ENCODE results near the gene NOXA1. TPM values are rescaled to one million over a fixed set of nuclear protein-coding genes. Genes with fewer than 3 reads are reported as not detected.

NOXA1 gene
- total RNA-seq, 4 donors from 2014 or later = 1.1 to 4.2 (median 3.0) TPM

DNA sequence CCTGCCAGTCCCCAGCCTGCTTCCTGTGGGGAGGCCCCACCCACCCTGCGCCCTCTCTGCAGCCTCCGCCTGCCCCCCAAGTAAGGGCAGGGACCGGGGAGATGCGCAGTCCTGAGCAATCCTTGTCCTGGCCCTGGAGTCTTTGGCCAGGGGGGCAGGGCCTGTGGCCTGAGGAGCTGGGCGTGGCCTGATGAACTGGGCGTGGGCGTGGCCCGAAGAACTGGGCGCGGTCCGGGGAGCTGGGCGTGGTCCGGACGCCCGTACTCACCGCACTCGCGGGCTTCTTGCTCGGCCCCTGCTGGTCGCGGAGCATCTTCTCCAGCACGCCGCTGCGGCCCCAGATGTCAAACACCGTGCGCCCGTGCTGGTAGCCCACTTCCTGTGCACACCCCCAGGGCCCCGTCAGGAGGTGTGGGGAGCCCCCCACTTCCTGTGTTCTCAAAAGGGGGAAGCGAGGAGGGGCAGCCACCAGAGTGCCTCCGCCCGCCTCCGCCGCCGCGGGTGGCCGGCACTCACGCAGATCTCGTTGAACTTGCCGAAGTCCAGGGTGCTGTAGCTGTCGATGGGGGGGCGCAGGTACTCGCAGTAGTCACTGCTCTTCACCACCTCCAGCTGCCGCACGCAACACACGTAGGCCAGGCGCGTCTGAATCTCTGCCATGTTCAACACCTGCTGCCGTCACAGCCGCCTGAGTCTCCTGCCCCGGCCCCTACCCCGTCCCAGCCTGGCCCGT lies 38.6 kb downstream of the NOXA1 start:
- H3K27me3 ChIP-seq = no peaks in the 10 kb centered on the region
- no peak overlapping the region for H3K4me3 ChIP-seq
- H3K9me3 ChIP-seq = no peaks in the 10 kb centered on the region
- TF ChIP-seq, protein P1, sequence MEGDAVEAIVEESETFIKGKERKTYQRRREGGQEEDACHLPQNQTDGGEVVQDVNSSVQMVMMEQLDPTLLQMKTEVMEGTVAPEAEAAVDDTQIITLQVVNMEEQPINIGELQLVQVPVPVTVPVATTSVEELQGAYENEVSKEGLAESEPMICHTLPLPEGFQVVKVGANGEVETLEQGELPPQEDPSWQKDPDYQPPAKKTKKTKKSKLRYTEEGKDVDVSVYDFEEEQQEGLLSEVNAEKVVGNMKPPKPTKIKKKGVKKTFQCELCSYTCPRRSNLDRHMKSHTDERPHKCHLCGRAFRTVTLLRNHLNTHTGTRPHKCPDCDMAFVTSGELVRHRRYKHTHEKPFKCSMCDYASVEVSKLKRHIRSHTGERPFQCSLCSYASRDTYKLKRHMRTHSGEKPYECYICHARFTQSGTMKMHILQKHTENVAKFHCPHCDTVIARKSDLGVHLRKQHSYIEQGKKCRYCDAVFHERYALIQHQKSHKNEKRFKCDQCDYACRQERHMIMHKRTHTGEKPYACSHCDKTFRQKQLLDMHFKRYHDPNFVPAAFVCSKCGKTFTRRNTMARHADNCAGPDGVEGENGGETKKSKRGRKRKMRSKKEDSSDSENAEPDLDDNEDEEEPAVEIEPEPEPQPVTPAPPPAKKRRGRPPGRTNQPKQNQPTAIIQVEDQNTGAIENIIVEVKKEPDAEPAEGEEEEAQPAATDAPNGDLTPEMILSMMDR (IDR thresholded peaks at IDR 0.05) = peak in 1 of 4 experiments; percentile 10
- TF ChIP-seq POLR2A (IDR thresholded peaks at IDR 0.05) = no peak
- H3K4me1 ChIP-seq = peaks cover 0 to 46% (median 21%) of the 10 kb centered on the region in 3 donors
- ATAC-seq = peak; percentile 8
- H3K27ac ChIP-seq = no peak overlapping the region
- no CpG with 5 or more reads among the region's 52 CpGs for WGBS, 2 donors (ENCODE audit: low coverage in 1 of 2)
- peaks cover 0 to 25% of the 10 kb centered on the region in 2 donors for H3K36me3 ChIP-seq

DNA sequence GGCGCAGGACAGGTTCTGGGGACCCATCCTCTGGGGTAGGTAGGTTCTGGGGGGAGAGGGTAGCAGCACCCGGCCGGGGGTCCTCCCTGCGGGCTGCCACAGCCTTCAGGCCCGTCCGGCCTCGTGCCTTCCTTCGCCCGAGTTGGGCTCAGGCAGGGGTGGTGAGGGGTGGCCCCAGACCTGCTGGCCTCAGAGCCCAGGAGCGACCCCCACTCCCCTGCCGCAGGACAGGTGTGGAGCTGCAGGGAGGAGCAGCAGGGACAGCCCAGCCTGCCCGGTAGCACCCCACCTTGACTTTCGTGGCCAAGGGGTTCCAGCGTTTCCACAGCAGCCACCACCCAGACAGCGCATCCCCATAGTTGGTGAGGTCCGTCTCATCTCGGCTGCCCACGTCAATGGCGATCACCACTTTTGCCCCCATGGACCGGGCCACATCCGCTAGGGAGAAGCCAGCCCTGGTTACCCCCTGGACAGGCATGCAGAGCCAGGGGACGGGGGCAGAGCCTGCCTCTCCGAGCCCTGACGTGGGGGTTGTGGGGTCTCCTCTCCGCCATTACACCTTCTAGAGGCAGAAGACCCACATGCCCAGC lies 39.3 kb downstream of the NOXA1 start:
- no CpG with 5 or more reads among the region's 25 CpGs for WGBS, 2 donors (ENCODE audit: low coverage in 1 of 2)
- H3K4me3 ChIP-seq = no peak overlapping the region
- peaks cover 0 to 39% (median 21%) of the 10 kb centered on the region in 3 donors for H3K4me1 ChIP-seq
- no peak for ATAC-seq
- TF ChIP-seq EP300 (IDR thresholded peaks at IDR 0.05) (no peak), POLR2AphosphoS5 (IDR thresholded peaks at IDR 0.05) (no peak), POLR2A (IDR thresholded peaks at IDR 0.05) (no peak)
- TF ChIP-seq, protein P1 (IDR thresholded peaks at IDR 0.05) = no peak
- H3K9me3 ChIP-seq = no peaks in the 10 kb centered on the region
- no peak overlapping the region for H3K27ac ChIP-seq
- no peaks in the 10 kb centered on the region for H3K27me3 ChIP-seq
- H3K36me3 ChIP-seq = peaks cover 0 to 19% of the 10 kb centered on the region in 2 donors

DNA sequence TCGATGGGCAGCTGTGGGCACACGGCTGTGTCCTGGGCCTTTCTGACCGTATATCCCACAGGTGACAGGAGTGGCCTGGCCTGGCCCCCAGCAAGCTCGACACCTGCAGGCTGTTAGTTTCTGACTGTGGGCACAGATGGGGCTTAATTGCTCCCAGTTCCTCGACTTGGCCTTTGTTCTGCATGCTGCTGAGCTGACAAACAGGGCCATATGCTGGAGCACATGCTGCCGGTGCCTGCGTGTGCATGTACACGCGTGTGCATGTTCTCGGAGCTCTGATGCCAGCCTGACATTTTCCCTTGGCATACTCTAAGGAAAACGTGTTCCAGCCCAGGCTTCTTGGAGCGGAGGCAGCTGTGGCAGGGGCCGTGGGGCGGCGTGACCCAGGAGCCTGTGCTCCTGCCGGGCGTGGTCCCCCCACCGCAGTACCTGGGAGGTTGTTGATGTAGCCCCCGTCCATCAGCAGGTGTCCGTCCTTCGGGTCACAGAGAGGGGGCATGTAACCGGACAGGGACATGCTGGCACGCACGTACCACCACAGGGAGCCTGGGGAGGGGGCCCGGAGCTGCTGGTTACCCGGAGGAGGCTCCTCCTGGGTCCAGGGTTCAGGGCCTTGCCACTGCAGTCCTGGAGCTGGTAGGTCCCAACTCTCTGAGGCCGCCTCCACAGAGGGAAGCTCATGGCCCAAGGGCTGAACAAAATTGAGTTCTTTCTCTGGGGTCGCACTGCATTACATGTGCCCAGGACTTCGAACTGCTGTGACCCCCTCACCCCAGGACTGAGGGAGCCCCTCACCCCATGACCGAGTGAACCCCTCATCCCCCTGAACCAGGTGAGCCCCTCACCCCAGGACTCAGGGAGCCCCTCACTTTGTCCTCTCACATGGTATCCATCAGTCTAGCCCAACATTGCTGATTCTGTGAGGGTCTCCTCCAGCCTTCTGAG lies 40.1 kb downstream of the NOXA1 start:
- Histone ChIP-seq H3K4me3 (no peak overlapping the region), H3K27ac (no peak overlapping the region), H3K9me3 (no peaks in the 10 kb centered on the region), H3K27me3 (no peaks in the 10 kb centered on the region), H3K36me3 (peaks cover 0 to 15% of the 10 kb centered on the region in 2 donors), H3K4me1 (peaks cover 0 to 32% (median 14%) of the 10 kb centered on the region in 3 donors)
- TF ChIP-seq, protein P1 (IDR thresholded peaks at IDR 0.05) = no peak
- 50 to 80% methylated on average over 1 of the region's 30 CpGs for WGBS, 2 donors (ENCODE audit: low coverage in 1 of 2)
- ATAC-seq = no peak

DNA sequence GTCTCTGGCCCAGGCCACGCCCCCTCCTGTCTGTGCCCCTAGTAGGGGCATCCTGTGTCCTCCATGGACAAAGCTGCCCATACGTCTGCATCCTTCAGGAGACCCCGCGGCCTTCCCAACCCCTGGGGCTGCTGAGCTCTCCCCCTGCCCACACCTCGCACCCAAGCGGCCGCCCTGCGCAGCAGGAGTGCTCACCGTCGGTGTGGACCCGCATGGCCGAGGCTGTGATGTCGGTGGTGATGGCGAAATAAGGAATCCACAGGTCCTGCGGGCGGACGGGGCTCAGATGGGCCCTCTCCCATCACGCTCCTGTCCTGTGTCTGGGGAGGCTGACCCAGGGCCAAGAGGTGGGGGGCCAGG lies 40.7 kb downstream of the NOXA1 start:
- Histone ChIP-seq H3K9me3 (no peaks in the 10 kb centered on the region), H3K27ac (no peak overlapping the region), H3K4me1 (peaks cover 0 to 26% (median 11%) of the 10 kb centered on the region in 3 donors), H3K27me3 (no peaks in the 10 kb centered on the region), H3K4me3 (no peak overlapping the region), H3K36me3 (peaks cover 0 to 15% of the 10 kb centered on the region in 2 donors)
- TF ChIP-seq POLR2A (IDR thresholded peaks at IDR 0.05) (no peak), EP300 (IDR thresholded peaks at IDR 0.05) (no peak), POLR2AphosphoS5 (IDR thresholded peaks at IDR 0.05) (no peak)
- TF ChIP-seq, protein P1 (IDR thresholded peaks at IDR 0.05) = no peak
- 100% methylated on average over 1 of the region's 18 CpGs; no CpG with 5 or more reads in 1 of the 2 donors for WGBS, 2 donors (ENCODE audit: low coverage in 1 of 2)
- no peak for ATAC-seq
